ENCODE measurements around the gene POLR1B. TPM values are rescaled to one million over a fixed set of nuclear protein-coding genes. Genes with fewer than 3 reads are reported as not detected.

The POLR1B gene
- total RNA-seq (ENCODE audit: low replicate concordance), result 20.1 and 20.5 TPM in 2 replicates

- peaks cover 8% of the 10 kb centered on the region for H3K4me1 ChIP-seq
- TF ChIP-seq EZH2 (IDR thresholded peaks at IDR 0.05) (no peak), CTCF (IDR thresholded peaks at IDR 0.05) (no peak), EZH2phosphoT487 (IDR thresholded peaks at IDR 0.05) (no peak)
- H3K9me3 ChIP-seq (ENCODE audit: low read depth), result no peaks in the 10 kb centered on the region
- peak within 1 kb of the TSS; percentile 68 for H3K9ac ChIP-seq
- Mint-ChIP-seq H3K27me3 (ENCODE audit: insufficient read depth, low read depth) (peaks cover 3% of the 10 kb centered on the region), H3K36me3 (peaks cover 5% of the 10 kb centered on the region), H3K9me3 (no peaks in the 10 kb centered on the region), H3K27ac (peak within 1 kb of the TSS; percentile 99), H3K4me1 (peaks cover 6% of the 10 kb centered on the region), H3K4me3 (no peak within 1 kb of the TSS)
- peak within 1 kb of the TSS; percentile 87 for H3K27ac ChIP-seq
- H3K4me3 ChIP-seq, result peak within 1 kb of the TSS; percentile 69
- peaks cover 47% of the 10 kb centered on the region for H3K79me2 ChIP-seq (ENCODE audit: low read depth)
- peak within 1 kb of the TSS; percentile 97 for H2AFZ ChIP-seq (replicated peaks)
- no peaks in the 10 kb centered on the region for H3K27me3 ChIP-seq
- peak; percentile 92 for DNase-seq (ENCODE audit: low spot score)
- H3K4me2 ChIP-seq, result peak within 1 kb of the TSS; percentile 95
- H4K20me1 ChIP-seq (ENCODE audit: low read depth), result peaks cover 21% of the 10 kb centered on the region
- no peaks in the 10 kb centered on the region for H3F3A ChIP-seq (ENCODE audit: low read depth)
- no peaks in the 10 kb centered on the region for H3K36me3 ChIP-seq
These were observed at the start of gene POLR1B for GRCh38 chr2:112542123-112542983. Gene POLR1B, plus strand, starts transcription at chr2:112542465. Its CDS starts 30 bp downstream, at chr2:112542495.

GRCh38 chr2:112493048-112493447 lies 49.2 kb upstream of the POLR1B start:
- no peak overlapping the region for H3K4me2 ChIP-seq
- no peak for DNase-seq (ENCODE audit: low spot score)
- no peaks in the 10 kb centered on the region for H3K27me3 Mint-ChIP-seq (ENCODE audit: insufficient read depth, low read depth)
- no peak overlapping the region for H3K27ac ChIP-seq
- peaks cover 30% of the 10 kb centered on the region for H3K79me2 ChIP-seq (ENCODE audit: low read depth)
- no peaks in the 10 kb centered on the region for H3F3A ChIP-seq (ENCODE audit: low read depth)
- peaks cover 2% of the 10 kb centered on the region for H3K4me1 Mint-ChIP-seq
- H3K36me3 Mint-ChIP-seq, result peaks cover 15% of the 10 kb centered on the region
- H3K9me3 ChIP-seq (ENCODE audit: low read depth), result no peaks in the 10 kb centered on the region
- H3K4me3 ChIP-seq, result no peak overlapping the region
- H3K36me3 ChIP-seq, result peaks cover 9% of the 10 kb centered on the region
- TF ChIP-seq EZH2phosphoT487 (IDR thresholded peaks at IDR 0.05) (no peak), CTCF (IDR thresholded peaks at IDR 0.05) (no peak), EZH2 (IDR thresholded peaks at IDR 0.05) (no peak)
- no peak overlapping the region for H2AFZ ChIP-seq (replicated peaks)
- no peak overlapping the region for H3K9ac ChIP-seq
- H3K27me3 ChIP-seq, result no peaks in the 10 kb centered on the region
- H3K4me1 ChIP-seq, result no peaks in the 10 kb centered on the region
- no peak overlapping the region for H3K27ac Mint-ChIP-seq
- no peak overlapping the region for H3K4me3 Mint-ChIP-seq
- H4K20me1 ChIP-seq (ENCODE audit: low read depth), result peaks cover 18% of the 10 kb centered on the region
- no peaks in the 10 kb centered on the region for H3K9me3 Mint-ChIP-seq

GRCh38 chr2:112493858-112494648 lies 48.2 kb upstream of the POLR1B start:
- H3K79me2 ChIP-seq (ENCODE audit: low read depth), result peaks cover 22% of the 10 kb centered on the region
- H3K4me2 ChIP-seq, result no peak overlapping the region
- DNase-seq (ENCODE audit: low spot score), result no peak
- peaks cover 8% of the 10 kb centered on the region for H3K36me3 ChIP-seq
- H3K36me3 Mint-ChIP-seq, result peaks cover 12% of the 10 kb centered on the region
- no peak overlapping the region for H3K27ac ChIP-seq
- no peaks in the 10 kb centered on the region for H3K27me3 ChIP-seq
- peaks cover 2% of the 10 kb centered on the region for H3K4me1 Mint-ChIP-seq
- no peak overlapping the region for H3K9ac ChIP-seq
- H3F3A ChIP-seq (ENCODE audit: low read depth), result no peaks in the 10 kb centered on the region
- no peaks in the 10 kb centered on the region for H3K9me3 ChIP-seq (ENCODE audit: low read depth)
- H2AFZ ChIP-seq (replicated peaks), result no peak overlapping the region
- H3K4me3 Mint-ChIP-seq, result no peak overlapping the region
- H3K9me3 Mint-ChIP-seq, result no peaks in the 10 kb centered on the region
- H4K20me1 ChIP-seq (ENCODE audit: low read depth), result peaks cover 18% of the 10 kb centered on the region
- TF ChIP-seq EZH2phosphoT487 (IDR thresholded peaks at IDR 0.05) (no peak), CTCF (IDR thresholded peaks at IDR 0.05) (no peak), EZH2 (IDR thresholded peaks at IDR 0.05) (no peak)
- H3K4me1 ChIP-seq, result no peaks in the 10 kb centered on the region
- no peaks in the 10 kb centered on the region for H3K27me3 Mint-ChIP-seq (ENCODE audit: insufficient read depth, low read depth)
- H3K27ac Mint-ChIP-seq, result no peak overlapping the region
- H3K4me3 ChIP-seq, result no peak overlapping the region
